HG02852 (cell line): ENCODE results near the gene CACNA2D4.

ENCODE experiments used
- ATAC-seq: cut with Tn5 transposase; IDR thresholded peaks from one replicate; pipeline ENCODE4 v1.9.1; 2021; ENCODE audit warnings: mild to moderate bottlenecking, moderate library complexity; ENCODE audit not compliant: unreplicated experiment

CACNA2D4 gene

DNA sequence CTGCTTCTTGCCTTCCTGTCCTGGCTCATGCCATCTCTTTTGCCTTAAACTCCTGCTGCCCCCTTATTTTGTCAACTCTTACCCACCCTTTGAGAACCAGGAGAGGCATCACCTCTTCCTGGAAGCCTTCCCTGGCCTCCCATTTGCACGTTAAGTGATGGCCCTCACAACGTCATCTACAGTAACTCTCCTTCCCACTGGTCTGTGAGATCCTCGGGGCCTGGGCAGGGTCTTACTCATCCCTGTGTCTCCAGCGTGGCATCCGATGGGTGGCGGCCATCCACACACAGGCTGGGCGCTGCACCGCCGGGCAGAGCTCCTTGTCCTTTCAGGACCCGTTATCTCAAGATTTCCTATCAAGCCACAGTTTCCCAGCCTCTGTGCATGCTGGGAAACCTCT lies 16.8 kb upstream of the CACNA2D4 start:
- ATAC-seq: no peak

DNA sequence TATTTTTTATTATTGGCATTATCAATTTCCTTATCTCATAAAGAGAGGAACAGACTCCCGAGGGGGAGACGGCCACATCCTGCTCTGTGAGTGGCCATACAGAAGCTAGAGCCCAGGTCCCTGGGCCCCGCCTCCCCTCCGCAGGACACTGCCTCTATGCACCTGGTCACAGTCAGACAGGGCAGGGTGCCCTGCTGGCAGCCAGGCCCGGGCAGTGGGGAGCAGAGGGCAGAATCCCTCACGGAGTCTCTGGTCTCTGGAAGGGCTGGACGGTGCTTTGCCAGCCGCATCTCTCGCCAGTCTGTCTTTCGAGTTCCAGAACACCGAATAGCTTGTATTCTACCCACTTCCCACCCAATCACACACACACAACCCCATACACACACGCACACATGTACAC lies 16.4 kb upstream of the CACNA2D4 start:
- ATAC-seq: no peak

DNA sequence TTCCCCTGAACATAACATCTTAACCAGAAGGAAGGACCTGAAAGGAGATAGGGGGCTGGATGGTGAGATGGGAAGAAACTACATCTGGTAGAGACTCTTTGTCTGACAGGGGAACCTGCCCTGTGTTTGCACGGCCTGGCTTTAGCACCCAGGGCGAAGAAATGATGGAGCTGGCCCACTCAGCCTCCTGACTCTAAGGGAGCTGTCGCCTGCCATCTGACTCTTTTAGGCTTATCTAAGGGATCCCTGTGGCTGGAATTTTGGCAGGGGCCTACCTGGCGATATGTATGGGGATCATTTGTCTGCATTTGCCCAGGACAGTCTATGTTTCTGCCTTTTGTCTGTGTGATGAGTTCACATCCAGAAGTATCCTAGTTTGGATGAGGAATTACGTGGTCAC lies 15.6 kb upstream of the CACNA2D4 start:
- no peak for ATAC-seq

- ATAC-seq: no peak
These were observed 15.0 kb upstream of the CACNA2D4 start for GRCh38 chr12:1933342-1934051.

- ATAC-seq: no peak
These were observed 13.9 kb upstream of the CACNA2D4 start for GRCh38 chr12:1932264-1932777.

GRCh38 chr12:1931642-1932041 lies 13.2 kb upstream of the CACNA2D4 start:
- ATAC-seq: no peak

DNA sequence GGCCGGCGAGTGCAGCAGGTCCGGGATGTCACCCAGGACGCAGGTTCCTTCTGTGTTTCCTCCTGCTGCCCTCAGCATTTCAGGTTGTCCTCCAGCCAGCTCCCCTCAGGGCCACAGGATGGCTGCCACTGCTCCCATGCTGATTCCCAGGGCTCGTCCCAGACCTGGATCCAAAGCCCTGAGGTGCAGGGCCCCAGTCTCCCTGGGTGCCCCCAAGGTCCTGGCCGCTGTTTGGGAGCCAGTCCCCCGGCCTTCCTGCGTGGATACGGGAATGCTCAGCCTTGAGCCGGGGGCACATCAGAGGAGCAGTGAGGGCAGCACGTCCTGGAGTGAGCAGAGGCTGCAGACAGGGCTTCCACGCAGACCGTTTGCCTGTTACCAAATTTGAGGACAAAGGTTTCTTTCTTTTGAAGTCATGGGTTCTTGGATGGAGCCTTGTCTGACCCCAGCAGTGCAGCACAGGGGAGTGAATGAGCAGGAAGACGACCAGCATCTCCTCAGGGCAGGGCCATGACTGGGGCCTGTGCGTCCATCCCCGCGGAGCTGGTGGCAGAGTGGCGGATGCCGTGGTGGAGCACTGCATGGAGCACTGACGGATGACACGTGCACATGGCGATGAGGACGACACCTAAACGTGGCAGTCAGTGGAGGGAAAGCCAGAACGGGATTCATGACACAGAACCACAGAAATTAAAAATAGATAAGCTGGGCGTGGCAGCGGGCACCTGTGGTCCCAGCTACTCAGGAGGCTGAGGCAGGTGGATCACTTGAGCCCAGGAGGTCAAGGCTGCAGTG lies 12.5 kb upstream of the CACNA2D4 start:
- ATAC-seq: no peak

DNA sequence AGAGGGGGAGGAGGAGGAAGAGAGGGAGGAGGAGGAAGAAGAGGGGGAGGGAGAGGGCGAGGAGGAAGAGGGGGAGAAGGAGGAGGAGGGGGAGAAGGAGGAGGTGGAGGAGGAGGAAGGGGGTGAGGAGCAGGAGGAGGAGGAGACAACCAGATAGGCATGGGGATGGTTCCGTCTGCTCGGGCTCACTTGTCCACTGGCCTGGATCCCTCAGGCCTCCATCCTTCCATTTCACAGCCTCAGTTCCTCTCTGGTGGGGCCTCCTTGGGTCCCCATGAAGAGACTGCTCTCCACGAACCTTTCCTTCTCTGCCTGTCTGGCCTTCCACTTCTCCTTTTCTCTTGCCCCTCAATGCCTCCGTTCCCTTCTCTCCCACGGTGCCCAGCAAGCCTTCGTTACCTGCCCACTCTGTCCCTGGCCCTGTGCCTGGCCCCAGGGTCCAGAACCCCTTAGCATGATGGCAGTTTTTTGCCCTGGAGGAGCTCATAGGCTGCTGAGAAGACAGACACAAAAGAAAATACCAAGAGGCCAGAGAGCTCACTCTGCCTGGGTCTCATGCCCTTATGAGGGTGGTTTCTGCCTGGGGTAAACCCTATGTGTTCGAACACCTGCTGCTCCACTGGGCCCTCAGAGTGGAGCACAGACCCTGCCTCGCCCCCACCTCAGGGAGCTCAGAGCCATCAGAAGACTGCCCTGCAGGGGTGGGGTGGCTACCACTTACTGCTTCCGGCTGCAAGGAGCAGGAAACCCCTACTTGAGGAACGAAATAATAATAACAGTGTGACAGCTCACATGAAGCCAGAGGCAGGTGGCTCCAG lies 11.7 kb upstream of the CACNA2D4 start:
- ATAC-seq: no peak

- ATAC-seq: no peak
These were observed 11.0 kb upstream of the CACNA2D4 start for GRCh38 chr12:1929241-1929984.

DNA sequence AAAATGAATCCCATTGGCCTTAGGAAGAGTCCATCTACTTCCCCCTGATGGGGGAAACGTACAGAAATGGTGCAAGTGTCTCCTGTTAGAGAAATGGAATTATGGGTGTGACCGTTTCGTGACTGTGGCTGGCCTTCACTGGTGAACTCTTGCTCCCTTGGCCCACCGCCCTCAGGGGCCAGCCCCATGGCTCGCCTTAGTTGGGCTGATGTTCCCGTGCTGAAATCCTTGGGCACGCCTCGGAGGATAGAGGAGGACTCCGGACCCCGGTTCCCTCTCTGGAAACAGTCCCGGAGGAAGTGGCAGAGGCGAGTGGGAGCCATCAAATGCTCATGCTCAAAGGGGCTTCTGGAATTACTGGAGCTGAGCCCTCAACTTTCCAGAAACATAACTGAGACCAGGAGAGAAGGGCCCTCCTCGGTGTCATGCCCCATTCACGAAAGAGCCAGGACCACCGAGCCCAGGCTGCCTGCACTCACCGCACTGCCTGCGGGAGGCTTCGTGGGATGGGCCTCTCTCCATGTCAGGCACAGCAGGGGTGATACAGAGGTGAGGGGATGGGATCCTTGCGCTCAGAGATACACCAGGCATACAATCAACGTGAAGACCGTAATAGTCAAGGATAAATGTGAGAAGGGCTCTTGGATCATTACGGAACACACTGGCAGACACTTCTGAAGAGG lies 10.1 kb upstream of the CACNA2D4 start:
- ATAC-seq: no peak

GRCh38 chr12:1927751-1928351 lies 9.4 kb upstream of the CACNA2D4 start:
- no peak for ATAC-seq

GRCh38 chr12:1927051-1927680 lies 8.7 kb upstream of the CACNA2D4 start:
- no peak for ATAC-seq

DNA sequence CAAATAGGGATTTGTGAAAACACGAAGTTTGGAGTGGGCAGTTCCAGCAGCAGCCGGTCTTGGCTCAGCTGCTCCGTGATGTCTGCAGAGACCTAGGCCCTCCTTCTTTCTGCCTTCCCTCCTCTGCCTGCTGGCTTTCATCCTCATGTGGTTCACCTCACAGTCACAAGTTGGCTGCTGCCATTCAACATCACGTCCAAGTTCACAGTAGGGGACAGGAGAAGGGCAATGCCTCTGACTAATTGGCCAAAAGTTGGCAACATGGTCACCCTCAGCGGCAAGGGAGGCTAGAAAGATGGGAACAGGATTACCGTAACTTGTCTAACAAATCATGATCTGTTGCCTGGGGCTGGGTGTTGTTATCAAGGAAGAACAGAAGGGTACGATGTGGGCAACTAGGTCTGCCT lies 7.8 kb upstream of the CACNA2D4 start:
- ATAC-seq: no peak

DNA sequence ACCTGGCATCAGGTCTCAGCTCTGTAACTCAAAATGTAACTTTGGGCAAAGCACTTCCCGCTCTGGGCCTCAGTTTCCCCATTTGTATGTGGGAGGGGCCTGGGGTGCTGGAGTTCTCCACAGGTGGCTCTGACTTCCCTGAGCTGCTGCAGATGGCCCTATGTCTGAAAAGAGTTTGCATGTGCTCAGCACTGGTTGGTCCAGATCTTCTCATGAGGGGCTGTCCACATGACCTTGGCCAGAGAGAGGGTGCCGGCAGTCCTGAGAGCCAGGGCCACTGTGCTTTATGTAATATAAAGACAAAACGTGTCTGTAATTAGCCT lies 7.2 kb upstream of the CACNA2D4 start:
- ATAC-seq: no peak

DNA sequence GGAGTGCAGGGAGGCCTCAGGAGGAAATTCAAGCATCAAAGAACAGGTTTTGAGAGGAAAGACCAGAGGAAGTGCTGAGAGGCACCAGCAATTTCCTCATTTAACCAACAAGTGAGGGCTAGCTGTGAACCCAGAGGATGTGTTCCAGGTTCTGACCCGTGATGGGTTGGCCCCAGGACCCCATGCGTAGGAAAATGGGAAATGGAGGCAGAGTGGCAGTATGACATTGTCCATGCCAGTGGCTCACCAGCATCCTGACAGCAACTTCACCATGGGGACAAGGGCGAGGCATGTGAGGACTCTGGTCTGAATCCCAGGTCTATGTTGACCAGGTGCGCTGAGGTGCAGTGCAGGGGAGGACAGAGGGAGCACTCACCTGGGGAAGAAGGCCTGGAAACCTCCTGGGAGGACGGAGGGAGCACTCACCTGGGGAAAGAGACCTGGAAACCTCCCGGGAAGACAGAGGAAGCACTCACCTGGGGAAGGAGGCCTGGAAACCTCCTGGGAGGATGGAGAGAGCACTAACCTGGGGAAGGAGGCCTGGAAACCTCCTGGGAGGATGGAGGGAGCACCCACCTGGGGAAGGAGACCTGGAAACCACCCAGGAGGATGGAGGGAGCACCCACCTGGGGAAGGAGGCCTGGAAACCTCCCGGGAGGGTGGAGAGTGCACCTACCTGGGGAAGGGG lies 6.7 kb upstream of the CACNA2D4 start:
- no peak for ATAC-seq

DNA sequence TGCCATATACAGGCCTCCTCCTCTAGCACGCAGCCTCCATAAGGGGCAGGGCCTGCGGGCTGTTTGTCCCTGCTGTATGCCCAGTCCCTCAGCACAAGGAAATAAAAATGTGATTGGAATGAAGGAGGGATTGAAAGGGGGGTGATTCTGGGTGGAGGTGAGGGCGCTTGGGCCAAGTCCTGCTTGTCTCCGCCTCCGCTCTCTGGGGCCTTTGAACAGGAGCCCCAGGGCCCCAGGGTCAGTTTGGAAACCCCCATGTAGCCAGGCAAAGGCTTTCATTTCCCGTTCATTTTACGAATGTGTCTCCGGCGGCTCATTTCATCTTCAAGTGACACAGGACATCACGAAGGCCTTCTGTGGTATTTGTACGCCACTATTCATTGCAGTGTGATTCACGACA lies 4.5 kb upstream of the CACNA2D4 start:
- ATAC-seq: no peak

- ATAC-seq: no peak
These were observed 3.7 kb upstream of the CACNA2D4 start for GRCh38 chr12:1922075-1922709.

DNA sequence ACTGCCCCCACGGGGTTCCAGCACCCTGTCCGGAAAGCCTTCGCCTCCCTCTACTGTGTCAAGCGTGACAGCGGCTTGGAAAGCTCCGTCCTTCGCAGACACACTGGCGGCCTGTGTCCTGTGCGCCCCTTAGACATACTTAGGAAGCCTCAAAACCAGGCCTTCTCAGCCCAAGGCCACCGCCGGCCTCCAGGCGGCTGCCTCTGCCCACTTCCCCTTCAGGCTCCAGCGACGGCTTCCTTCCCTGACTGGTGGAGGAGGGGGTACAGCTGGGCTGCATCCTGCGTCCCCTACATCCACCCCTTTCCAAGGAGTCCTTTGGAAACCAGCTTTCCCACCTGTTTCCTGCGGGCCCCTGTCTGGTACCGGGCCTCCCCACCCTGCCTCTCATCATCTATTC lies 2.5 kb upstream of the CACNA2D4 start:
- ATAC-seq: no peak
